NCI-H2196 (cell line): ENCODE data around the gene TCTN2.

Source experiments
- DNase-seq: peaks from one replicate; lab custom pipeline; 2025; ENCODE audit not compliant: unreplicated experiment; lab: John Stamatoyannopoulos, UW

TCTN2 gene

GRCh38 chr12:123670882-123671728 is at the start of gene TCTN2:
TSS of gene TCTN2 (plus strand) at chr12:123671113. CDS start at chr12:123671241, 128 bp downstream.
- DNase-seq = peak; percentile 95

GRCh38 chr12:123621619-123622530 is 49.0 kb upstream of the TCTN2 start:
- no peak for DNase-seq

GRCh38 chr12:123633379-123634141 is 37.4 kb upstream of the TCTN2 start, which contains the start of the genes EIF2B1 and GTF2H3:
TSS of gene EIF2B1 (minus strand) at chr12:123633686. CDS start at chr12:123633557, 129 bp downstream.
TSS of gene GTF2H3 (plus strand) at chr12:123633829. CDS start at chr12:123633860, 31 bp downstream.
- peak; percentile 97 for DNase-seq

- no peak for DNase-seq
Measured at GRCh38 chr12:123634142-123634561, 36.8 kb upstream of the TCTN2 start.

- no peak for DNase-seq
Measured at GRCh38 chr12:123643911-123644310, 27.0 kb upstream of the TCTN2 start.

- DNase-seq = no peak
Measured at GRCh38 chr12:123645380-123645779, 25.5 kb upstream of the TCTN2 start.

GRCh38 chr12:123645878-123646277 is 25.0 kb upstream of the TCTN2 start:
- no peak for DNase-seq

GRCh38 chr12:123648401-123648800 is 22.5 kb upstream of the TCTN2 start:
- DNase-seq = no peak

- no peak for DNase-seq
Measured at GRCh38 chr12:123654129-123654701, 16.7 kb upstream of the TCTN2 start.

- DNase-seq = no peak
Measured at GRCh38 chr12:123655420-123655819, 15.5 kb upstream of the TCTN2 start.

- DNase-seq = no peak
Measured at GRCh38 chr12:123656392-123656791, 14.5 kb upstream of the TCTN2 start.

GRCh38 chr12:123657211-123657610 is 13.7 kb upstream of the TCTN2 start:
- DNase-seq = no peak

- no peak for DNase-seq
Measured at GRCh38 chr12:123659996-123660727, 10.8 kb upstream of the TCTN2 start.

- DNase-seq = no peak
Measured at GRCh38 chr12:123667771-123668170, 3.1 kb upstream of the TCTN2 start.

- DNase-seq = no peak
Measured at GRCh38 chr12:123671876-123672275, 963 bp downstream of the TCTN2 start.

GRCh38 chr12:123675436-123675835 is 4.5 kb downstream of the TCTN2 start:
- no peak for DNase-seq

- DNase-seq = no peak
Measured at GRCh38 chr12:123676616-123677320, 5.9 kb downstream of the TCTN2 start.

- DNase-seq = no peak
Measured at GRCh38 chr12:123678981-123679380, 8.1 kb downstream of the TCTN2 start.

GRCh38 chr12:123681605-123682004 is 10.7 kb downstream of the TCTN2 start:
- DNase-seq = no peak
